Calu3 (cell line): Measurements from ENCODE around the gene SLCO1C1. TPM values are rescaled to one million over a fixed set of nuclear protein-coding genes. Genes with fewer than 3 reads are reported as not detected.
A peak's percentile ranks its signal among the peaks of the same experiment; 100 is the strongest.

Experiments used
- BruUV-seq: library from RNA; stranded (reverse); fragments of 400-500 nt; replicated peaks from 2 replicates; lab custom pipeline; 2021; lab: Mats Ljungman, UMichigan
- CTCF ChIA-PET: fragments of 300-600 bp; sonication (Branson Sonifier 250); formaldehyde crosslinking; loops from one replicate; lab custom pipeline; 2022; ENCODE audit warnings: antibody characterized with exemption; lab: Charles Lee
- DNase-seq: peaks from one replicate; pipeline ENCODE4 v3.0.0; 2022
- H3K27ac Mint-ChIP-seq: one replicate; pipeline ENCODE4 v1.8.0; 2022; ENCODE audit warnings: mixed read lengths; ENCODE audit not compliant: unreplicated experiment
- H3K27me3 Mint-ChIP-seq: one replicate; pipeline ENCODE4 v1.8.0; 2022; ENCODE audit warnings: mixed read lengths; ENCODE audit not compliant: unreplicated experiment
- H3K36me3 Mint-ChIP-seq: one replicate; pipeline ENCODE4 v1.8.0; 2022; ENCODE audit warnings: mild to moderate bottlenecking, moderate library complexity, mixed read lengths; ENCODE audit not compliant: insufficient read depth, unreplicated experiment
- H3K4me1 Mint-ChIP-seq: one replicate; pipeline ENCODE4 v1.8.0; 2022; ENCODE audit warnings: mild to moderate bottlenecking, low read depth, mixed read lengths; ENCODE audit not compliant: unreplicated experiment
- H3K4me3 Mint-ChIP-seq: one replicate; pipeline ENCODE4 v1.8.0; 2022; ENCODE audit warnings: mild to moderate bottlenecking, low read depth, moderate library complexity, mixed read lengths; ENCODE audit not compliant: unreplicated experiment
- H3K9me3 Mint-ChIP-seq: one replicate; pipeline ENCODE4 v1.8.0; 2022; ENCODE audit warnings: low read depth, mixed read lengths; ENCODE audit not compliant: unreplicated experiment
- intact Hi-C: fragments of 100-400 bp; cut with micrococcal nuclease; formaldehyde crosslinking; loops from one replicate; pipeline ENCODE4 v1.10.0; 2022; ENCODE audit not compliant: unreplicated experiment
- total RNA-seq: library from RNA; stranded (reverse); gene quantifications from 2 replicates; pipeline ENCODE4 v1.2.3, GENCODE V29; 2022
- TF ChIP-seq, protein P1 (sequence below): fragments of 200-600 bp; IDR thresholded peaks from one replicate; pipeline ENCODE4 v1.8.0; 2022; ENCODE audit warnings: antibody characterized with exemption; ENCODE audit not compliant: unreplicated experiment

SLCO1C1 gene
- total RNA-seq, 1 experiment from 2014 or later = 0.80 TPM

DNA sequence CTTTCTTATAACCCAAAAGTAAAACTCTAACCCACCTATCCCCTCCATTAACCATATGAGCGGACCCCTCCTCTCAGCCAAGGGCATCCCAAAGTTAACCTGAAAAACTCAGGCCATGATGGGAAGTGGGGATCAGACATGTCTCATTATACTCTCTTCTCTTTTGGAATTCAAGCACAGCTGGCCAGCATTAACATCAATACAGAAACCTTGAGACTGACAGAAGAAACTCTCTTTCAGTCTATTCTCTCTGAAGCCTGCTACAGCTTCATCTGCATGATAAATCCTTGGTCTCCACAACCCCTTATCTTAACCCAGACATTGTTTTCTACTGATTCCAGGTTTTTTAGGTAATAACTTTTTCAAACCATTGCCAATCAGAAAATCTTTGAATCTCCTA is 97.8 kb downstream of the SLCO1C1 start:
- Mint-ChIP-seq H3K27ac (peak overlapping the region; percentile 27), H3K9me3 (peaks cover 5% of the 10 kb centered on the region), H3K27me3 (no peaks in the 10 kb centered on the region), H3K36me3 (peaks cover 12% of the 10 kb centered on the region), H3K4me3 (no peak overlapping the region), H3K4me1 (no peaks in the 10 kb centered on the region)
- TF ChIP-seq, protein P1, sequence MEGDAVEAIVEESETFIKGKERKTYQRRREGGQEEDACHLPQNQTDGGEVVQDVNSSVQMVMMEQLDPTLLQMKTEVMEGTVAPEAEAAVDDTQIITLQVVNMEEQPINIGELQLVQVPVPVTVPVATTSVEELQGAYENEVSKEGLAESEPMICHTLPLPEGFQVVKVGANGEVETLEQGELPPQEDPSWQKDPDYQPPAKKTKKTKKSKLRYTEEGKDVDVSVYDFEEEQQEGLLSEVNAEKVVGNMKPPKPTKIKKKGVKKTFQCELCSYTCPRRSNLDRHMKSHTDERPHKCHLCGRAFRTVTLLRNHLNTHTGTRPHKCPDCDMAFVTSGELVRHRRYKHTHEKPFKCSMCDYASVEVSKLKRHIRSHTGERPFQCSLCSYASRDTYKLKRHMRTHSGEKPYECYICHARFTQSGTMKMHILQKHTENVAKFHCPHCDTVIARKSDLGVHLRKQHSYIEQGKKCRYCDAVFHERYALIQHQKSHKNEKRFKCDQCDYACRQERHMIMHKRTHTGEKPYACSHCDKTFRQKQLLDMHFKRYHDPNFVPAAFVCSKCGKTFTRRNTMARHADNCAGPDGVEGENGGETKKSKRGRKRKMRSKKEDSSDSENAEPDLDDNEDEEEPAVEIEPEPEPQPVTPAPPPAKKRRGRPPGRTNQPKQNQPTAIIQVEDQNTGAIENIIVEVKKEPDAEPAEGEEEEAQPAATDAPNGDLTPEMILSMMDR = no peak
- CTCF ChIA-PET = interaction anchor here (0.6 kb wide), 1 partner anchor 465 kb away, joined by 3 read pairs; no protein-coding TSS in a partner anchor
- intact Hi-C loops = no loop called here
- no peak for DNase-seq
- BruUV-seq = no TSS peak

DNA sequence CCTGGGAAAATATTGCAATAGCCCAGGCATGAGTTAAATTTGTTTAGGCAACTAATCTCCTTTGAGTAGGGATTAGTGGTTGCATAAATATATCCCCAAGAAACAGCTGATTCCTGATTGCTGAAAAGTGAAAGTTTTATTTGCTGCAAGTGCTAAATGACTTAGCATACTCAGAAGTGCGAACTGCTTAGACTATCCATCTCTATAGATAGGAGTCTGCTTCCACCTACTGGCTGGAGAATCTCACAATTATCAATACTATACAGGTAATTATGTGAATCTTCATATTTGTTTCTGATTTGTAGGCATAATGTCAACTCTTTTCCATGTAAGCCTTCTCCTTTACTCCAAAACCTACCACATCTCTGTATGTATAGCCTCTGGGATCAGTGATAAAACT is 103.4 kb downstream of the SLCO1C1 start:
- TF ChIP-seq, protein P1 = no peak
- Mint-ChIP-seq H3K4me3 (no peak overlapping the region), H3K27ac (no peak overlapping the region), H3K36me3 (peaks cover 6% of the 10 kb centered on the region), H3K9me3 (no peaks in the 10 kb centered on the region), H3K4me1 (no peaks in the 10 kb centered on the region), H3K27me3 (no peaks in the 10 kb centered on the region)
- CTCF ChIA-PET = no interaction called here
- DNase-seq = peak; percentile 12
- intact Hi-C loops = loop anchor here (1.0 kb wide), 1 partner anchor 152 kb away; no protein-coding TSS in a partner anchor
- BruUV-seq = no TSS peak

DNA sequence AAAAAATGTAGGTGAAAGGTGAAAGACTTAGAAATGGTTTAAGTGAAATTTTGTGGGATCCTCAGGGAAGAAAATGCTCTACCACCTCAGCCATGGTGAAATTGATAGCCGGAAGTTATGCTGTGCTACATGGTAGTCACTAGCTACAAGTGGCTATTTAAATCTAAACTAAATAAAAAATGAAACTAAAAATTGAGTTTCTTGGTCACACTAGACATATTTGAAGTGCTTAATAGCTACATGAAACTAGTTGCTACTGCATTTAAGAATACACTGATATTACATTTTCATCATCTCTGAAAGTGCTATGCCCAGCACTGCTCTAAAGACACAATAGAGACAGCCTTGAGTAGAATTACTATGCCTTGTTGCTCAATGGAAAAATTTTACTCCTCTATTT is 105.0 kb downstream of the SLCO1C1 start:
- H3K27me3 Mint-ChIP-seq = no peaks in the 10 kb centered on the region
- no peak overlapping the region for H3K27ac Mint-ChIP-seq
- intact Hi-C loops = no loop called here
- no peaks in the 10 kb centered on the region for H3K4me1 Mint-ChIP-seq
- H3K36me3 Mint-ChIP-seq = no peaks in the 10 kb centered on the region
- no TSS peak for BruUV-seq
- no peaks in the 10 kb centered on the region for H3K9me3 Mint-ChIP-seq
- CTCF ChIA-PET = no interaction called here
- TF ChIP-seq, protein P1 = no peak
- no peak for DNase-seq
- H3K4me3 Mint-ChIP-seq = no peak overlapping the region

DNA sequence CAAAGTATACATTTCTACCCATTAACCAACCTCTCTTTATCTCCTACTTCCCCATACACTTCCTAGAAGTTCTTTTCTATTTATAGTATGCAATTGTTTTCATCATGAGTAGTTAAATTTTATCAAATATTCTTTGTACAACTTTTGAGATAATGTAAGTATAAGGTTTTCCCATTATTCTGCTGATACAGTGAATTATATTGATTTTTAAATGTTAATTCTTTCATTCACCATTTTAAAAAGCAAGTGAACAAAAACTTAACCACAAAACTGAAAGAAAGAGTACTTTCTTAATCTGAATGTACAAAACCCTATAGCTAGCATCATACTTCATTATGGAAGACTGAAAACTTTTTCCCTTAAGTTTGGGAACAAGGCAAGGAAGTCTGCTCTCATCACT is 105.9 kb downstream of the SLCO1C1 start:
- Mint-ChIP-seq H3K27ac (no peak overlapping the region), H3K36me3 (no peaks in the 10 kb centered on the region), H3K4me3 (no peak overlapping the region), H3K27me3 (no peaks in the 10 kb centered on the region), H3K4me1 (no peaks in the 10 kb centered on the region), H3K9me3 (no peaks in the 10 kb centered on the region)
- TF ChIP-seq, protein P1 = no peak
- CTCF ChIA-PET = no interaction called here
- DNase-seq = no peak
- intact Hi-C loops = no loop called here
- BruUV-seq = no TSS peak

Other genes starting within 250 kb of the SLCO1C1 start
- 33.1 and 40.4 TPM in 2 replicates for gene SLCO1B3, start 115.4 kb downstream of the SLCO1C1 start, total RNA-seq